T1000 (cell line): Measurements from ENCODE around the gene PIPOX.
"Not testable (repeated sequence)": the region's sequence is repeated elsewhere in the genome, so short reads cannot be mapped to it uniquely, and the experiment has no call there.

Source experiments
- DNase-seq: peaks from one replicate; lab custom pipeline; 2025; ENCODE audit warnings: mixed read lengths; lab: John Stamatoyannopoulos, UW

The PIPOX gene

DNA sequence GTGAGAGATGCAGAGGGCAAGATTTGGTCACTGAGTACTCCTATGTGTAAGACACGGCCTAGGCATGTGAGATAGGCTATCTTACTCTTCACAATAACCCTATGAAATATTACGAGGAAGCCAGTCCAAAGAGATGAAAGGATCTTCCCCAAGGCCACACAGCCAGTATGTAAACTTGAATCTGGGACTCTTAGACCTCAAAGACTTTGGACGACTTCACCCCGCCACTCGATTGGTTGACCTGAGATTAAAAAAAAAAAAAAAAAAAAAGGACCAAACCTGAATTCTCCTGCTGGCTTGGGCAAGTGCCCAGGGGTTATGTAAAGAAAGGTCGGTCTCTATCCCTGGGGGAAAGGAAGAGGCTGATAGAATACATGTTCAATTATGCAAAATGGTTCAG lies 33.1 kb downstream of the PIPOX start:
- DNase-seq: no peak

DNA sequence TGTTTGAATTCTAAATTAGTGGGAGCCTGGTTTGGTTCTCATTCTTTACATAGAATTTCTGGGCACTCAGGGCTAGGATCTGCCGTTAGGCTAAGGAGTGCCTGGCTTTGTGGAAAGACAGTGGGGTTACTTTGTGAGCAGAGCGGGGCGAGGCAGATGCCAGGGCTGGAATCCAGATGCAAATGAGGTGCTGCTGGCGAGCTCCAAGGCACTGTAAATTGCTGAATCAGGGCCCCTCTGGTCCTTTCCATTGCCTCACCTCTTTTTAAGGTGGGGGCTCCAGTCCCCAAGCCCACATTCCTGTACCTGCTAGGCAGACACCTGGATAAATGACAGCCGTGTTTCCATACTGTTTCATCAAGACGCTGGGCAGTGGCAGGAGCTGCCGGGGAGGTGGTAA lies 33.8 kb downstream of the PIPOX start:
- DNase-seq: no peak

DNA sequence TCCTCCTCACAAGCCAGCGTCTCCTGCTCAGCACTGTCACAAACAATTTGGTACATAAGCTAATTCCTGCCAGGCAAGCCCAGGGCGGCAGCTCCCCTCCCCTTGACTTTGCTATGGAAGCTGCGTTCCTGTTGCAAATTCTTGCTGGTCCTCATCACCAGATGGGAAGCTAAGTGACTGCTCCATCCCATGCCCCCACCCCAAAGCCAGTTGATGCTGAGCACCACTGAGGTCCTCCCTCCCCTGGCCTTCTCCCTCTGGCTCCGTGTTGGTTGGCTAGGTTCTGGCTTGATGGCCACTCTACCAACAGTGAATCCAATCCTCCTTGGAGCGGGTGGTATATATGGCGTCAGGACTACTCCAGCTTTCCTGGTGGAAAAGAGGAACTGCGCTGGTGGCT lies 34.4 kb downstream of the PIPOX start:
- no peak for DNase-seq

DNA sequence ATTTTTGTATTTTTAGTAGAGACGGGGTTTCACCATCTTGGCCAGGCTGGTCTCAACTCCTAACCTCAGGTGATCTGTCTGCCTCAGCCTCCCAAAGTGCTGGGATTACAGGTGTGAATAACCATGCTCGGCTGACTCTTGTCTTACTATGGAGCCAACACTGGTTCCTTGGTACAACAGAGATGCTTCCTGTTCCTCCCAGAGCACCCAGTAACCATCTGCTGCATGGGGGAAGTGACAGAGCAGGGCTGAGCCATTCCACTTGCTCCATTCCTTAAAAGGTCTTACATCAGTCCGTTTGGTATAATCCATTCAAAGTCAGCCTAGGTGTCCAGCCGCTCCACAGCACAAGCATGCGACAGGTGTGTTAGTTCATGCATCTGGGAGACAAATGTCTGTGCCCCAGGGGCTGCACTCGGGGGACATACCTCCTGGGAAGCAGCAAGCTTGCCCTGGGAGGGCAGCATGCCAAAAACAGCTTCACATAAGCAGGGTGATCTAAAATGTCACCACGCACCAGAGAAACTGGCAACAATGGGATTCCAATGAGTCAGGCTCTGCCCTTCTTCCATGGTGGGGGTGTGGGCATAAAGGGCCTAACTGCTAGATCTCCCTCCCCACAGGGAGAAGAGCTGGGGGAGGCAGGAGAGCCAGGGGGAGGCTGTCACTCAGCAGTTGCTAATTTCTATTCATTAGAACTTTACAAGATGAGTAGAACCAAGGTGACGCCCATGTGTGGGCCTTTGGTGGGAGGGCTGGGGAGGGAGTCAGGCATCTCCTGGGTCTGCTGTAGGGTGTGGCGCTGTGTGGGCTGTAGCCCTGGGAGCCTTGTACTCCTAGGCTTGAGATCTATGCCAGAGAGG lies 35.5 kb downstream of the PIPOX start:
- DNase-seq: no peak

DNA sequence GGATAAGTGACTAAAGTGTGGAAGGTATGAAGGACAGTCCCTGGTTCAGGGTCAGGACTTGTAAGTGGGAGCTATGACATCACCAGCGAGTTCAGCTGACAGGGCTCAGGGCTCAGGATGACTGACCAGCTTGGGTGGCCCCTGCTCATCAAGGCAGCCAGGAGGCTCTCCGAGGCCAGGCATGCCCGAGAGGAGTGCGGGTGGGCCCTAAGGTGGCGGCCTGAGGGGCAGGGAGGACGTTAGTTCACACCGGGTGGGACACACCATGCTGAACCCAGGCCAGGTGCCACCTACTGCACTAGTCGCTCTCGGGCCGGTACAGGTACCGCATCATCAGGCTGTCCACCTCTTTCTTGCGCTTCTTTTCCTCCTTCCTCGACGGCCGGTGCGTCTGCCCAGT lies 36.5 kb downstream of the PIPOX start:
- no peak for DNase-seq

DNA sequence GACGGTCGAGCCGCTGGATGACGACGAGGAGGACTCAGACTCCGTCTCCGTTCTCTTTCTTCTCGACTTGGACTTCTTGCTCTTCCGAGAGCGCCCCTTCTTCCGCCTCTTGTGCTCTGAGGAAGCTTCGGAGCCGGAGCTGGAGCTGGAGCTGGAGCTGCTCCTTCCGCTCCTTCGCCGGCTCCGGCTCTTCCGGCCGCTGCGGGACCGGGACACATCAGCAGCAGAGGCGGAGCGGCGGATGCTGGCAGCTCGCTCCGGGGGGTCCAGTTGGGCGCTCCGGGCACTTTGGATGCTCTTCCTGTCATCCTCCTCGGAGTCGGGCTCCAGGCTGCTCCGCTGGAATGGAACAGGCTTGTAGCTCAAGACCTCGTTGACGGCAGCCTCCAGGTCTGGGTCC lies 36.9 kb downstream of the PIPOX start:
- DNase-seq: no peak

DNA sequence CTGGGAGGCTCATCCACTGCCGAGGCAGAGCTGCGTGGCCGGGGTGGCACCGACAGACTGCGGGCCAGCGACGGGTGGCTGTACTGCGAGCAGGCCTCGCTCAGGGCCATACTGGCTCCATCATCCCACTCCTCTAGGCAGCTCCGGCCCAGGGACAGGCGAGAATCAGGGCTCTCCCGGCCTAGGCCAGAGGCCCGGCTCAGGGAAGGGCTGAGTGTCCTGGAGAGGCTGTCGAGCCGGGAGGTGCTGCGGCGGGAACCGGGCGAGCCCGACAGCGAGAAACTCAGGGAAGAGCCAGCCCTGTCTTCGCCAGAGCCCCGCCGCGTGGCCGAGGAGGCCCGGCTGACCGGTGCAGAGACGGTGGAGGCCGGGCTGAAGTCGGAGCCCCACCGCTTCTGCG lies 37.4 kb downstream of the PIPOX start:
- no peak for DNase-seq

DNA sequence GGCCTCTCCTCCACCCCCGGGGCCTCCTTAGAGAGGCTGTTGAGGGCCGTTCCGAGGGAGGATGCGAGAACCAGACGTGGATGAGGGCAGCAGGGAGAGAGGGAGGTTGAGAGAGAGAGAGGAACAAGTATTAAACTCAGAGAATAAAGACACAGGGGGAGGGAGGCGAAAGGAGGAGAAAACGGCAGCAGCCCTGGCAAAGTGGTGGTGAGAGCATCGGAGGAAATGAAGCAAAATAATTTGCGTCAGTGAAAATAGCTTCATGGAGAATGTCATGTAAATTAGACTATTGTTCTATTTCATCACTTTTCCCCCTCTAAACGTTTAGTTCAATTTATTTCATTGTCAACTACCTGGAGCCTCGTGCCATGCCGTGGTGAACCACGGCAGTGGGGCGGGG lies 38.0 kb downstream of the PIPOX start:
- DNase-seq: no peak

DNA sequence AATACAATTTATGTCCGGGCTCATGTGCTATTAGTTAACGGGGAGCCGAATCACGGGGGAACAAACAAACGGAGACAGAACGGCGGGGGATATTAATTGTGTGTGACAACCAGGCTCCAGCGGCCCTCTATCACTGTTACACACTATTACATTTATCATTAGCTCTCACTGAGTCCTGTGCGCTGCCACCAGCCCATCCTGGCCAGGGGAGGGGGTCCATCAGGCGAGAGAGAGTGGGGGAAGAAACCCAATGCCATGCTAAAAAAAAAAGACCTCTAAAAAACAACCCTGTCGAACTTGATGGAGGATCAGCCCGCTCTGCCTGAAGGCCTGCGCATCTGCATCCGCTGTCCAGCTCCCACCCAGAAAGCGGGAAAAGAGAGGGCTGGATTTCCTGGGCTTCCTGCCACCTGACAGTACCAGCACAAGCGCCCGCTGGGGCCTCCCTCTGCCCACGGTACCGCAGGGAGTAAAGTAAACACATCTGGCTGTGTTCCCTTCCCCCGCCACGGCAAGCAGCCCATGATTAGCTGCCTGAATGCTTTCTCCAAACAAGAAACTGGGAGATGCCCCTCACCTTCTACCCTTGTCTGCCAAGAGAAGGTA lies 41.7 kb downstream of the PIPOX start:
- no peak for DNase-seq

DNA sequence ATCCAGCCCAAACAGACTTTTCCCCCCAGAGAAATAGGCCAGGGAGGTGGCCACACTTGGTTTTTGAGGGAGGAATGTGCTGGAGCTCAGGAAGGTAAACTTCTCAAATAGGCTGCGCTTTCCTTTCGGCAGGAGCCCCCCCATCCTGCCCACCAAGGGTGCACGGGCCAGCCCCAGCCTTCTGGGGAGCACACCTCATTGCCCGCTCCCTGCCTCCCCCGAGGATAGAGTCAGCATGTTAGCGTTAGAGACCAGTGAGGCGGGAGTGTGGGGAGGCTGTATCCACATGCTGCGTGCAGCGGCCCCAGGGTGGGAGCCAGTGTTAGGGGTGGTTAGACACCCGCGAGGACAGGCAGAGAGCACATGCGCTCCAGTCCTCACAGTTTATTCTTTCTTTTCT lies 42.3 kb downstream of the PIPOX start:
- no peak for DNase-seq

DNA sequence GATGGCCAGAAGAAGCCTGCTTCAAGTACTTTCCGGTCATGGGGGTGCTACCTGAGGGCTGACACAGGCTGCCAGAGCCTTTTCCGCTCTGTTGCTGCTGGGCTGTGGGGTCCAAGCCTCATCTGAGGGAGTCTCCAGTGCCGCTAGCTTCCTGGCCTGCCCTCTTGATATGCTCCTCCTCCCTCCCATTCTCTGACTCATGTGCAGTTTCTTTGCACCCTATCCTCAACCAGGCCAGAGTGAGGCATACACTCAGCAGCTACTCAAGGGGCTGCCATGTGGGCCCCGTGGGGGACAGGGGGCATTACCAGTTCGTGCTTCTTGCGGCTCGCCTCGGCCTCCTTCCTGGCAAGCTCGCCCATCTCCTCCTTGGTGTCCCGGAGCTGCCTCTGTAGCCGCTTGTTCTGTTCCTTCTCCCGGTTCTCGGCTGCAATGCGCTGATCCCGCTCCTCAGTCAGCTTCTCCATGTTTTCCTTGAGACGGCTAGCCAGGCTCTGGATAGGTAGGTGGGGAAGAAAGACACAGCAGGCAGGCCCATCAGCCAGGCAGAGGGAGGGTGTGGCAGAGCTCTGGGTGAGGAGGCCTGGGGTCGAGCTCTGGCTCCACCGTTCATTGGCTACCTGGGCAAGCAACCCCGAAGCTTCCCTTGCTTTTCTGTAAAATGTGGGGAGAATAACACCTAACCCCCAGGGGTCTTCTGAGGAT lies 43.8 kb downstream of the PIPOX start:
- DNase-seq: no peak

DNA sequence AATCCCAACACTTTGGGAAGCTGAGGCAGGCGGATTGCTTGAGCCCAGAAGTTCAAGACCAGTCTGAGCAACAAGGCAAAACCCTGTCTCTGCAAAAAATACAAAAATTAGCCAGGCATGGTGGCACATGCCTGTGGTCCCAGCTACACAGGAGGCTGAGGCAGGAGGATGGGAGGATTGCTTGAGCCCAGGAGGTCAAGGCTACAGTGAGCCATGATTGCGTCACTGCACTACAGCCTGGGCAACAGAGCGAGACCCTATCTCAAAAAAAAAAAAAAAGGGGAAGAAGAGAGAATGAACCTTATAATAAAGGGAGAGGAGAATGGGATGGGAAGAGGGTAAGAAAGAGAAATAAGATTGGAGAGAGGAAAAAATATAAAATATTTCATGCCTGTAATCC lies 45.8 kb downstream of the PIPOX start:
- not testable (repeated sequence) for DNase-seq

DNA sequence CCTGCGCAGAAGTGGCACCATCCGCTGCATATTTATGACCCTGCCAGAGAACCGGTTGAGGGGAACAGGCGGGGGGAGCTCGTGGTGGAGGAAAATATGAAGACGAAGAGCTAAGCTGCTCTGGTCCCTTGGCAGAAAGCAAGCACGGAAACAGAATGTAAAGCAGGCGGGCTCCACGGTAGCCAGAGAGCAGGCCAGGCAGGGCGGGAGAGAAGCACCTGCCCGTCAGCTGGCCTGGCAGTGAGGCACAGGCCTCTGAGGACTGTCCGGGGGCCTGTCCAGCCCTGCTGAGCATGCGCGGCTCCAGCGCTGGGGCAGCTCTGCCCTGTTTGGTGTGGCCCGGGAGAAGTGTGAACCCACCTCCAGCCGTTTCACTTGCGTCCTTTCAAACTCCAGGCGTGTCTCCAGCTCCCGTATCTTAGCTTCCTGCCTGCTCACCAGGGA lies 46.7 kb downstream of the PIPOX start:
- no peak for DNase-seq

DNA sequence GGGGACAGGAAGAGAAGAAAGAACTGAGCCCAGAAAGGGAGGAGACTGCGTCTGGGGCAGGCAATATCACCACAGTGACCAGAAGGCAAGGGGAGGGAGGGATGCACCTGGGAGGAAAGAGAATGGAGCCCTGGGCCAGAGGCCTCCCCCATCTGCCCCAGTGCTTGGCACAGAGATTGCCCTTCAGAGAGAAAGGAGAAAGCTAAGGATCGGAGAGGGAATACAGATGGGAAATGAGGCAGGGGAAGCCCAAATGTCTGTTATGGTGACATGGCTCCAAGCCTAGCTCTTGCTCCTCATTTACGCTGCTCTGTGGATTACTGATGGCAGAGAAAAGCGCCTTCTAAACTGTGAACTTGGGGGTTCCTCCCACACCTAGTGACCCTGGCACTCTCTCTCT lies 47.2 kb downstream of the PIPOX start:
- DNase-seq: no peak

DNA sequence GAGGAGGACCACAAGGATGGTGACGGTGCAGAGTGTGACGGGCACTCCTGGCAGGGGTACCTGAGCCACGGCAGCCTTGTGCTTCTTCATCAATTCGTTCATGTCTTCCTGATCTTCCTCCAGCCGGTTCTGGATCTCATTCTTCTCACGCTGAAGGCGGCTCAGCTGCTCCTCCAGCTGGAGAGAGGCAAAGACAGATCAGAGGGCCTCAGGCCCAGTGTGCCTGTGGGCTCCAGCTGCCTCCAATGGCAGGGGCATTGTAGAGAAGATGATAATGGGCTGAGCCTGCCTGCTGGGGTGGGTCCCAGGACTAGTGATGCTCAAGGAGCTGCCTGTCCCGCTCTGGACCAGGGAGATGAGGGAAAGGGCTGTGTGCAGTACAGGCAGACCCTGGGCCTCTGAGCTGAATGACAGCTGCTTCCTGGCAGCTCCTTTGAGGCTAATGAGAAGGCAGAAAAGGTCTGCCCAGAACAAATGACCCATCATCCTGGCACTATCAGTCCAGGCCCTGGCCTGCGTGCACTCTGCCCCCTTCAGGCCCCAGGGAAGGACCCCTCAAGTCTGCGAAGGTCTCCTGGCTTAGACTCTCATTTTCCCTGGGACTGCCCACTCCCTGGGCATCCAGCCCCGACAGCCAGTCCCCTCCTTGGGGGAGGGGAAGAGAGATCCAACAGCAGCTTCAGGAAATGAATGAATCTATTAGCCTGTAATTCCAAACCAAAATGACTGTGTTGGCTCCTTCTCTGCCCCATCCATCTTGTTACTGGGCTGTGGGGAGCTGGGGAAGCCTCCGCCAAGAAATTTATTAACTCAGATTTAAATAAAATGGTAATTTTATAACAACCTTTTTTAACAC lies 48.0 kb downstream of the PIPOX start:
- DNase-seq: no peak

DNA sequence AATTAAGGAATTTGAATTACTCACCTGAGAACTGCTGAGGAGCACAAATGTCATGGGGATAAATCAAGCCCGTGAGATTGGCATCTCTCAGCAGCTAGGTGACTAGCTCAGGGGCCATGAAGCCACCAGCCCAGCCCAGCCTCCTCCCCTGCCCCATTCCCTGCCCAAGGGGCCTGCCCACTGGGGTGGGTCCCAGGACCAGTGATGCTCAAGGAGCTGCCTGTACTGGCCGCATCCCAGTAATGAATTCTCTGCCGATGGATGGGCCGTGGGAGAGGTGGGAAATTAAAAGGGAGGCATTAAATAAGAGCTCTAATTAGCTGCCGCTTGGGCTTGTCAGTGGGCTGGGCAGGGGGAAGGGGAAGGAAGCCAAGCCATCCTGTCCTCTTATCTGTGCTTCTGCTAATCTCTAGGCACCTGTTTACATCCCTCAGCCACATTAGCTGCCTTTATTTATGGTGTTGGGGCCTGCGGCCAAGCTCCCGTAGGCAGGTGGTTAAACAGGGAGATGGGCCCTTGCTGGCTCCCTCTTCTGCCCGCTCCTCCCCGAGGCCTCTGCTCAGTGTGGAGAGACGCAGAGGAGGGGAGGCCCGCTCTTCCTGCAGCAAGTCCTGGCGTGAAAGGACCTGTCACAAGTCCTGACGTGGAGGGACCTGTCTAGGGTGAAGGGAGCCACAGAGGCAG lies 48.8 kb downstream of the PIPOX start:
- DNase-seq: no peak

DNA sequence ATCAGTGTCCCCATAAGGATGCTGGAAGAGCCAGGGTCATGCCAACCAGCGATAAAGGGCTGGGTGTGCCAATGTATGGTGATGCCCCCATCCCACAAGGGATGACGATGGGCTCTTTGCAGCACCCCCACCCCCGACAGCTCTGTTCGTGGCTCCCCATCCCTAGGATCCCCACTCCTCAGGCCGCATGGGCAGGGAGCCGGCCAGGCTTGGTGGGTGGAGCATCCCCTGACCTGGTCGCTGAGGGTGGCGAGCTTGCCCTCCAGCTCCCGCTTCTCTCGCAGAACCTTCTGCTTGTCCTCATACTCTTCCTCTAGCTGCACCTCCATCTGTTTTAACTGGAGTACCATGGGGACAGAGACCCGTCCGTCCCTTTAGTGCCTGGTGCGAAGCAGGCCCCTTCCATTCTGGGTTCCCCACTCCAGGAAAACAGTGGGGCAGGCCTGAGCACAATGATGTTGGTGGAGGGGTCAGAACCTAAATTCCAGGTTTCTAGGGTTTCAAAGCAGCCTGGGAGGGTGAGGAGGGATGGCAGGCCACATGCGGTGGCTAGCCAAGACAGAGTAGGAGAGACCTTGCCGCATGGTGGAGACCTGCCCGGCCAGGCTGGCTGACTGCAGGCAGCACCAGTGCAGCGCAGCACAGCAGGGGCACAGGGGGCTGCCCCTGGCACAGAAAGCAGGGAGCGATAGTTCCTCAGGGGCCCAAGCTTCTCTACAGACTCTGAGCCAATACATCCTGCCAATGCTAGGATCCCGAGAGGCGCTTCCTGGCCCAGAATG lies 50.3 kb downstream of the PIPOX start:
- DNase-seq: no peak

DNA sequence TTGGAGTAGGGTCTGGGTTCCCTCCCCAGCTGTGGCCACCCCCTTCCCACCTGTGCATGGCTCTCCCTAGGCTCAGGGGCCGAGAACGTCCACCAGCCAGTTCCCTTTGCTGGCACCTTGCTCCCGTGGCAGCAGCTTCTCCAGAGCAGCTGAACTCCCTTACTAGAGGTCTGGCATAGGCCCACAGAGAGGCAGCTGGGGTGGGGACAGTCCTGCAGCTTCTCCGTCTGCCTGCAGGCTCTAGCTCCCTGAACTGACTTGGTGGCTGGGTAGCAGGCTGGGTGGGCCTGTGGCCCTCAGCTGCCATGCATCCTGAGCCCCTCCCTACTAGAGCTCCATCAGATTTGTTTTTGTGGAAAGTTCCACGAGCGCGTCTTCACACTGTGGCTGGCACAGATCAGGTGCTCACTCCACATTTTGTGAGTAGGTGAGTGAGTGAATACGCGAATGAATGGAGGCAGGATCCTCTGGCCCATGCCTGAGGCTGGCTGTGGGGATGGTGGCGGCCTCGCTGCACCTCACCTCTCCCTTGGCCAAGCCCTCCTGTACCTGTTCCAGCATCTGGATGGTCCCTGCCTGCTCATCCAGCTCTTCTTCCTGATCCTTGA lies 51.3 kb downstream of the PIPOX start:
- DNase-seq: no peak

DNA sequence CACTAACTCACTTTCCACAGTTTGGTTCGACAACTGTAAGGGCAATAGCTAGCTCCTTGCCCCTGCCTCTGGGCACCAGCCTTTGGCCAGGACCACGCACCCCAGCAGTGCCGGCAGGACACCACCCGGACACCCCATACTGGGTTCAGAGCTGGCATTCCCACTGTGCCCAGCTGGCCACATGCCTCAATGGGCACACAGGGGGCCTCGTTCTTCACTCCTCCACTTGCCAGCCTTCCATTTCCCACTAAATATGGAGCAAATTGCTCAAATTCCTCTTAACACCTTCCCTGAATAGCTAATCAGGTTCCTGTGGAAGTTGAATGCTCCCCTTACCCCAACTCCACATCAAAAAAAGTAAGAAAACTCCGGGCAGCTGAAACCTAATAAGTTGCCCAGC lies 52.5 kb downstream of the PIPOX start:
- no peak for DNase-seq

DNA sequence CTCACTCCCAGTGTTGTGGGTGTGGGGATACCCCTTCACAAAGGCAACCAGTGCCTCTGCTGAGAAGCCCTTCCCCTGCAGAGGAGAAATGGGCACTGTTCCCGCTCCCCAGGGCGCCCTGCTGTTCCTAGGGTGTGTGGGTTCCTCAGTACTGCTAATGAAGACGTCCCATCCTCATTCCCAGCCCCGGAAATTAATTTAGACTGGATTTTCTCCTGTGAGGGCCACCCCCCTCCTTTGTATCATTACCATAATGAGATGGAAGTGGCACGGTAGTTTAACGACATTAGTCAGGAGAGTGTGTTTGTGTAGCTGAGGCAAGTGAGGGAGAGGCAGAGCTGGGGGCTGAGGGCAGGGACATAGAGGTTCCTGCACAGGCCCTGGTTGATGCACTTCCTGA lies 53.2 kb downstream of the PIPOX start:
- DNase-seq: no peak
